ENCODE measurements around the gene HEBP2. TPM values are rescaled to one million over a fixed set of nuclear protein-coding genes. Genes with fewer than 3 reads are reported as not detected.
"Not testable (repeated sequence)": the region's sequence is repeated elsewhere in the genome, so short reads cannot be mapped to it uniquely, and the experiment has no call there.

Gene HEBP2
- total RNA-seq, 1 experiment from 2014 or later = 58.9 TPM

GRCh38 chr6:138422861-138423260 lies 18.8 kb downstream of the HEBP2 start:
- TF ChIP-seq, protein P1, sequence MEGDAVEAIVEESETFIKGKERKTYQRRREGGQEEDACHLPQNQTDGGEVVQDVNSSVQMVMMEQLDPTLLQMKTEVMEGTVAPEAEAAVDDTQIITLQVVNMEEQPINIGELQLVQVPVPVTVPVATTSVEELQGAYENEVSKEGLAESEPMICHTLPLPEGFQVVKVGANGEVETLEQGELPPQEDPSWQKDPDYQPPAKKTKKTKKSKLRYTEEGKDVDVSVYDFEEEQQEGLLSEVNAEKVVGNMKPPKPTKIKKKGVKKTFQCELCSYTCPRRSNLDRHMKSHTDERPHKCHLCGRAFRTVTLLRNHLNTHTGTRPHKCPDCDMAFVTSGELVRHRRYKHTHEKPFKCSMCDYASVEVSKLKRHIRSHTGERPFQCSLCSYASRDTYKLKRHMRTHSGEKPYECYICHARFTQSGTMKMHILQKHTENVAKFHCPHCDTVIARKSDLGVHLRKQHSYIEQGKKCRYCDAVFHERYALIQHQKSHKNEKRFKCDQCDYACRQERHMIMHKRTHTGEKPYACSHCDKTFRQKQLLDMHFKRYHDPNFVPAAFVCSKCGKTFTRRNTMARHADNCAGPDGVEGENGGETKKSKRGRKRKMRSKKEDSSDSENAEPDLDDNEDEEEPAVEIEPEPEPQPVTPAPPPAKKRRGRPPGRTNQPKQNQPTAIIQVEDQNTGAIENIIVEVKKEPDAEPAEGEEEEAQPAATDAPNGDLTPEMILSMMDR (conservative IDR thresholded peaks at IDR 0.05; ENCODE audit: low read depth, low read length) = no peak
- TF ChIP-seq EZH2 (IDR thresholded peaks at IDR 0.05; ENCODE audit: low read length, unreplicated experiment) (no peak), EZH2phosphoT487 (IDR thresholded peaks at IDR 0.05; ENCODE audit: borderline replicate concordance, low read length) (no peak)
- Histone ChIP-seq H3K27me3 (ENCODE audit: low read length) (no peaks in the 10 kb centered on the region), H3K36me3 (ENCODE audit: low read depth, low read length) (no peaks in the 10 kb centered on the region), H3K9ac (ENCODE audit: low read length) (no peak overlapping the region), H4K20me1 (ENCODE audit: low read length) (no peaks in the 10 kb centered on the region), H3K79me2 (ENCODE audit: low read length) (no peaks in the 10 kb centered on the region), H3K9me3 (ENCODE audit: low read length) (no peaks in the 10 kb centered on the region), H3K4me3 (ENCODE audit: low read length) (no peak overlapping the region), H3K4me2 (ENCODE audit: low read length) (no peak overlapping the region), H2AFZ (ENCODE audit: low read length) (no peak overlapping the region), H3K9me2 (replicated peaks; ENCODE audit: low read length) (no peaks in the 10 kb centered on the region), H3F3A (ENCODE audit: low read length, unreplicated experiment) (no peaks in the 10 kb centered on the region), H3K4me1 (ENCODE audit: insufficient read depth, low read length) (no peaks in the 10 kb centered on the region), H3K27ac (ENCODE audit: low read length) (no peak overlapping the region)
- BruUV-seq (replicated peaks) = no TSS peak
- intact Hi-C loops (cut with micrococcal nuclease) = no loop called here
- DNase-seq (no peak), ATAC-seq (no peak; the same call in 1 of the 2 replicates)
- CTCF ChIA-PET = no interaction called here
- POLR2A ChIA-PET (ENCODE audit: unreplicated experiment) = no interaction called here

GRCh38 chr6:138424004-138424904 lies 20.2 kb downstream of the HEBP2 start:
- DNase-seq (no peak), ATAC-seq (no peak)
- H2AFZ ChIP-seq (ENCODE audit: low read length) = no peak overlapping the region
- H3K27ac ChIP-seq (ENCODE audit: low read length) = no peak overlapping the region
- H3F3A ChIP-seq (ENCODE audit: low read length, unreplicated experiment) = no peaks in the 10 kb centered on the region
- CTCF ChIA-PET = no interaction called here
- no peaks in the 10 kb centered on the region for H4K20me1 ChIP-seq (ENCODE audit: low read length)
- H3K27me3 ChIP-seq (ENCODE audit: low read length) = no peaks in the 10 kb centered on the region
- POLR2A ChIA-PET (ENCODE audit: unreplicated experiment) = no interaction called here
- no TSS peak for BruUV-seq (replicated peaks)
- no peak overlapping the region for H3K9ac ChIP-seq (ENCODE audit: low read length)
- H3K36me3 ChIP-seq (ENCODE audit: low read depth, low read length) = no peaks in the 10 kb centered on the region
- H3K4me3 ChIP-seq (ENCODE audit: low read length) = no peak overlapping the region
- intact Hi-C loops (cut with micrococcal nuclease) = no loop called here
- H3K79me2 ChIP-seq (ENCODE audit: low read length) = no peaks in the 10 kb centered on the region
- no peaks in the 10 kb centered on the region for H3K9me3 ChIP-seq (ENCODE audit: low read length)
- TF ChIP-seq EZH2 (IDR thresholded peaks at IDR 0.05; ENCODE audit: low read length, unreplicated experiment) = no peak
- TF ChIP-seq, protein P1 (conservative IDR thresholded peaks at IDR 0.05; ENCODE audit: low read depth, low read length) = no peak
- no peaks in the 10 kb centered on the region for H3K9me2 ChIP-seq (replicated peaks; ENCODE audit: low read length)
- H3K4me2 ChIP-seq (ENCODE audit: low read length) = no peak overlapping the region
- H3K4me1 ChIP-seq (ENCODE audit: insufficient read depth, low read length) = no peaks in the 10 kb centered on the region

DNA sequence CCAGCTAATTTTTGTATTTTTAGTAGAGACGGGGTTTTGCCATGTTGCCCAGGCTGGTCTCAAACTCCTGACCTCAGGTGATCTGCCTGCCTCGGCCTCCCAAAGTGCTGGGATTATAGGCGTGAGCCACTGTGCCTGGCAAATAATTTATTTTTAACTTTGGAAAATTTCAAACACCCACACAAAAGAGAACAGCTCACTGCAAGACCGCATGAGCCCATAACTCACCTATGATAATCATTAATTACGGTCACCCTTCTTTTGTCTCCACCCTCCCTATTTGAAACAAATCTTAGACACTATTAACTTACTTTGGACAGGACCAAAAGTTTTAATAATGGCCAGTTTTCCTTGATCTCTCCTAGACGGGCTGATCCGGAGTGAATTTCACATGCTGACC lies 21.2 kb downstream of the HEBP2 start:
- H3K27ac ChIP-seq (ENCODE audit: low read length); H3F3A ChIP-seq (ENCODE audit: low read length, unreplicated experiment); H3K4me1 ChIP-seq (ENCODE audit: insufficient read depth, low read length); H3K4me2 ChIP-seq (ENCODE audit: low read length); ATAC-seq; H3K9me3 ChIP-seq (ENCODE audit: low read length); DNase-seq; H2AFZ ChIP-seq (ENCODE audit: low read length); H3K79me2 ChIP-seq (ENCODE audit: low read length); POLR2A ChIA-PET (ENCODE audit: unreplicated experiment); H3K4me3 ChIP-seq (ENCODE audit: low read length); H3K9ac ChIP-seq (ENCODE audit: low read length); H3K36me3 ChIP-seq (ENCODE audit: low read depth, low read length); H3K9me2 ChIP-seq (replicated peaks; ENCODE audit: low read length); CTCF ChIA-PET; BruUV-seq (replicated peaks); H4K20me1 ChIP-seq (ENCODE audit: low read length); H3K27me3 ChIP-seq (ENCODE audit: low read length): not testable (repeated sequence)
- intact Hi-C loops (cut with micrococcal nuclease) = loop anchor here (5.0 kb wide), 3 partner anchors 42 to 342 kb away; no protein-coding TSS in a partner anchor
